ENCODE results near the gene LRRC8D.

The LRRC8D gene

GRCh38 chr1:89826594-89826993 lies 5.8 kb downstream of the LRRC8D start:
- peaks cover 6% of the 10 kb centered on the region for H3K36me3 ChIP-seq (ENCODE audit: insufficient read depth, insufficient read length, low read length)

GRCh38 chr1:89827330-89827729 lies 6.5 kb downstream of the LRRC8D start:
- peaks cover 6% of the 10 kb centered on the region for H3K36me3 ChIP-seq (ENCODE audit: insufficient read depth, insufficient read length, low read length)
- no peak overlapping the region for H3K4me3 ChIP-seq (ENCODE audit: insufficient read length, low read depth)
- no peaks in the 10 kb centered on the region for H3K27me3 ChIP-seq (ENCODE audit: insufficient read depth, insufficient read length)
- H3K4me1 ChIP-seq (ENCODE audit: insufficient read depth, insufficient read length), result no peaks in the 10 kb centered on the region
- H3K9me3 ChIP-seq (ENCODE audit: insufficient read depth, low read length), result no peaks in the 10 kb centered on the region; the same call in 1 of the 2 replicates
- TF ChIP-seq YY1 (IDR thresholded peaks at IDR 0.05; ENCODE audit: insufficient read depth, insufficient read length), result no peak
- no peak for TF ChIP-seq ZNF274 (IDR thresholded peaks at IDR 0.05; ENCODE audit: low read depth, low read length)
- no peak for TF ChIP-seq SUZ12 (IDR thresholded peaks at IDR 0.05; ENCODE audit: extremely low read depth, insufficient read depth, insufficient read length)
- H3K9ac ChIP-seq (ENCODE audit: insufficient read length, low read depth), result no peak overlapping the region
- no peak for DNase-seq (ENCODE audit: low read depth, low spot score)

More at GRCh38 chr1:89826594-89826993, 5.8 kb downstream of the LRRC8D start:
- no peak overlapping the region for H3K9ac ChIP-seq (ENCODE audit: insufficient read length, low read depth)
- peaks cover 4% of the 10 kb centered on the region for H3K27me3 ChIP-seq (ENCODE audit: insufficient read depth, insufficient read length)
- H3K4me3 ChIP-seq (ENCODE audit: insufficient read length, low read depth), result no peak overlapping the region
- TF ChIP-seq ZNF274 (IDR thresholded peaks at IDR 0.05; ENCODE audit: low read depth, low read length) (no peak), YY1 (IDR thresholded peaks at IDR 0.05; ENCODE audit: insufficient read depth, insufficient read length) (no peak), SUZ12 (IDR thresholded peaks at IDR 0.05; ENCODE audit: extremely low read depth, insufficient read depth, insufficient read length) (no peak)
- H3K9me3 ChIP-seq (ENCODE audit: insufficient read depth, low read length), result no peaks in the 10 kb centered on the region; the same call in 1 of the 2 replicates
- H3K4me1 ChIP-seq (ENCODE audit: insufficient read depth, insufficient read length), result peaks cover 5% of the 10 kb centered on the region
- no peak for DNase-seq (ENCODE audit: low read depth, low spot score)

GRCh38 chr1:89827902-89828301 lies 7.1 kb downstream of the LRRC8D start:
- H3K27me3 ChIP-seq (ENCODE audit: insufficient read depth, insufficient read length), result no peaks in the 10 kb centered on the region
- peaks cover 6% of the 10 kb centered on the region for H3K36me3 ChIP-seq (ENCODE audit: insufficient read depth, insufficient read length, low read length)
- TF ChIP-seq SUZ12 (IDR thresholded peaks at IDR 0.05; ENCODE audit: extremely low read depth, insufficient read depth, insufficient read length), result no peak
- TF ChIP-seq ZNF274 (IDR thresholded peaks at IDR 0.05; ENCODE audit: low read depth, low read length), result no peak
- no peak for TF ChIP-seq YY1 (IDR thresholded peaks at IDR 0.05; ENCODE audit: insufficient read depth, insufficient read length)
- no peaks in the 10 kb centered on the region for H3K4me1 ChIP-seq (ENCODE audit: insufficient read depth, insufficient read length)
- no peak overlapping the region for H3K4me3 ChIP-seq (ENCODE audit: insufficient read length, low read depth)
- H3K9ac ChIP-seq (ENCODE audit: insufficient read length, low read depth), result no peak overlapping the region
- no peaks in the 10 kb centered on the region; the same call in 1 of the 2 replicates for H3K9me3 ChIP-seq (ENCODE audit: insufficient read depth, low read length)
- DNase-seq (ENCODE audit: low read depth, low spot score), result no peak

GRCh38 chr1:89829186-89829585 lies 8.4 kb downstream of the LRRC8D start:
- Histone ChIP-seq H3K4me1 (ENCODE audit: insufficient read depth, insufficient read length) (no peaks in the 10 kb centered on the region), H3K4me3 (ENCODE audit: insufficient read length, low read depth) (no peak overlapping the region), H3K9ac (ENCODE audit: insufficient read length, low read depth) (no peak overlapping the region), H3K9me3 (ENCODE audit: insufficient read depth, low read length) (no peaks in the 10 kb centered on the region; the same call in 1 of the 2 replicates), H3K36me3 (ENCODE audit: insufficient read depth, insufficient read length, low read length) (peaks cover 6% of the 10 kb centered on the region), H3K27me3 (ENCODE audit: insufficient read depth, insufficient read length) (no peaks in the 10 kb centered on the region)
- TF ChIP-seq YY1 (IDR thresholded peaks at IDR 0.05; ENCODE audit: insufficient read depth, insufficient read length), result no peak
- no peak for TF ChIP-seq SUZ12 (IDR thresholded peaks at IDR 0.05; ENCODE audit: extremely low read depth, insufficient read depth, insufficient read length)
- no peak for TF ChIP-seq ZNF274 (IDR thresholded peaks at IDR 0.05; ENCODE audit: low read depth, low read length)
- no peak for DNase-seq (ENCODE audit: low read depth, low spot score)

GRCh38 chr1:89831462-89832120 lies 10.8 kb downstream of the LRRC8D start:
- no peaks in the 10 kb centered on the region; the same call in 1 of the 2 replicates for H3K9me3 ChIP-seq (ENCODE audit: insufficient read depth, low read length)
- H3K4me1 ChIP-seq (ENCODE audit: insufficient read depth, insufficient read length), result no peaks in the 10 kb centered on the region
- no peaks in the 10 kb centered on the region for H3K27me3 ChIP-seq (ENCODE audit: insufficient read depth, insufficient read length)
- DNase-seq (ENCODE audit: low read depth, low spot score), result no peak
- H3K4me3 ChIP-seq (ENCODE audit: insufficient read length, low read depth), result no peak overlapping the region
- H3K36me3 ChIP-seq (ENCODE audit: insufficient read depth, insufficient read length, low read length), result peaks cover 2% of the 10 kb centered on the region
- TF ChIP-seq YY1 (IDR thresholded peaks at IDR 0.05; ENCODE audit: insufficient read depth, insufficient read length) (no peak), ZNF274 (IDR thresholded peaks at IDR 0.05; ENCODE audit: low read depth, low read length) (no peak), SUZ12 (IDR thresholded peaks at IDR 0.05; ENCODE audit: extremely low read depth, insufficient read depth, insufficient read length) (no peak)
- H3K9ac ChIP-seq (ENCODE audit: insufficient read length, low read depth), result no peak overlapping the region

- H3K9ac ChIP-seq (ENCODE audit: insufficient read length, low read depth), result no peak overlapping the region
- no peaks in the 10 kb centered on the region for H3K27me3 ChIP-seq (ENCODE audit: insufficient read depth, insufficient read length)
- no peaks in the 10 kb centered on the region; the same call in 1 of the 2 replicates for H3K9me3 ChIP-seq (ENCODE audit: insufficient read depth, low read length)
- H3K4me1 ChIP-seq (ENCODE audit: insufficient read depth, insufficient read length), result no peaks in the 10 kb centered on the region
- no peak for TF ChIP-seq YY1 (IDR thresholded peaks at IDR 0.05; ENCODE audit: insufficient read depth, insufficient read length)
- TF ChIP-seq ZNF274 (IDR thresholded peaks at IDR 0.05; ENCODE audit: low read depth, low read length), result no peak
- no peak for TF ChIP-seq SUZ12 (IDR thresholded peaks at IDR 0.05; ENCODE audit: extremely low read depth, insufficient read depth, insufficient read length)
- peaks cover 2% of the 10 kb centered on the region for H3K36me3 ChIP-seq (ENCODE audit: insufficient read depth, insufficient read length, low read length)
- H3K4me3 ChIP-seq (ENCODE audit: insufficient read length, low read depth), result no peak overlapping the region
- DNase-seq (ENCODE audit: low read depth, low spot score), result no peak
These were observed 11.8 kb downstream of the LRRC8D start for GRCh38 chr1:89832496-89833127.
